Measurements from ENCODE around the gene SND1. TPM values are rescaled to one million over a fixed set of nuclear protein-coding genes. Genes with fewer than 3 reads are reported as not detected.

SND1 gene
- total RNA-seq, 4 donors from 2014 or later, result 64.3 to 77.0 (median 70.4) TPM

DNA sequence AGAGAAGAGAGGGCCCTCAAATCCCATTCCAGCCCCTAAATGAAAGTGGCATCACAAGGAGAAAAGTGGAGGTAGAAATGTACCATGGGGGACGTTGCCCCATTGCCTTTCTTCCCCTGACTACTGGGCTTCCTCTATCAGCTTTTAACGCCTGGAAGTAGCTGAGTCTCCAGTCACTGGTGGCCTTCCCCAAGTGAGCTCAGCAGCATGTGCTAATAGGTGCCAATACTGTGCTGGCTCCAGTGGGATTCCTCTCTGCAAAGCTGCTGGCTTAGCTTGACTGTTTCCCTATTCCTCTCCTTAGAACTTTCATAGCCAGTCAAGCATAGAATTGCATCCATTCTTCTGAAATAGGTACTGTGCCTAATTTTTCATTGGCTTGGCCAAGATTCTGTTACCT, 346.7 kb downstream of the SND1 start:
- WGBS, 2 donors (ENCODE audit: low coverage in 1 of 2), result 92% methylated on average over 2 of the region's 2 CpGs; no CpG with 5 or more reads in 1 of the 2 donors
- no peak for DNase-seq
- Histone ChIP-seq H3K9me3 (no peaks in the 10 kb centered on the region), H3K4me1 (peaks cover 0 to 9% (median 4%) of the 10 kb centered on the region in 4 donors), H3K36me3 (no peaks in the 10 kb centered on the region), H3K27ac (no peak overlapping the region), H3K4me3 (no peak overlapping the region), H3K27me3 (no peaks in the 10 kb centered on the region)
- in situ Hi-C loops (cut with MboI; ENCODE audit: low pct_ligation_motif_present in 1 of 4, low pct_unique_long_range_greater_than_20kb in 1 of 4, low sequenced_read_pairs in 3 of 4) (no loop called here), intact Hi-C loops (cut with DNase I; ENCODE audit: low total_unique reads) (no loop called here)
- TF ChIP-seq POLR2A (IDR thresholded peaks at IDR 0.05) (no peak), EP300 (IDR thresholded peaks at IDR 0.05; ENCODE audit: low read depth) (no peak), POLR2AphosphoS5 (IDR thresholded peaks at IDR 0.05) (no peak)
- TF ChIP-seq, protein P1, sequence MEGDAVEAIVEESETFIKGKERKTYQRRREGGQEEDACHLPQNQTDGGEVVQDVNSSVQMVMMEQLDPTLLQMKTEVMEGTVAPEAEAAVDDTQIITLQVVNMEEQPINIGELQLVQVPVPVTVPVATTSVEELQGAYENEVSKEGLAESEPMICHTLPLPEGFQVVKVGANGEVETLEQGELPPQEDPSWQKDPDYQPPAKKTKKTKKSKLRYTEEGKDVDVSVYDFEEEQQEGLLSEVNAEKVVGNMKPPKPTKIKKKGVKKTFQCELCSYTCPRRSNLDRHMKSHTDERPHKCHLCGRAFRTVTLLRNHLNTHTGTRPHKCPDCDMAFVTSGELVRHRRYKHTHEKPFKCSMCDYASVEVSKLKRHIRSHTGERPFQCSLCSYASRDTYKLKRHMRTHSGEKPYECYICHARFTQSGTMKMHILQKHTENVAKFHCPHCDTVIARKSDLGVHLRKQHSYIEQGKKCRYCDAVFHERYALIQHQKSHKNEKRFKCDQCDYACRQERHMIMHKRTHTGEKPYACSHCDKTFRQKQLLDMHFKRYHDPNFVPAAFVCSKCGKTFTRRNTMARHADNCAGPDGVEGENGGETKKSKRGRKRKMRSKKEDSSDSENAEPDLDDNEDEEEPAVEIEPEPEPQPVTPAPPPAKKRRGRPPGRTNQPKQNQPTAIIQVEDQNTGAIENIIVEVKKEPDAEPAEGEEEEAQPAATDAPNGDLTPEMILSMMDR (IDR thresholded peaks at IDR 0.05), result no peak

DNA sequence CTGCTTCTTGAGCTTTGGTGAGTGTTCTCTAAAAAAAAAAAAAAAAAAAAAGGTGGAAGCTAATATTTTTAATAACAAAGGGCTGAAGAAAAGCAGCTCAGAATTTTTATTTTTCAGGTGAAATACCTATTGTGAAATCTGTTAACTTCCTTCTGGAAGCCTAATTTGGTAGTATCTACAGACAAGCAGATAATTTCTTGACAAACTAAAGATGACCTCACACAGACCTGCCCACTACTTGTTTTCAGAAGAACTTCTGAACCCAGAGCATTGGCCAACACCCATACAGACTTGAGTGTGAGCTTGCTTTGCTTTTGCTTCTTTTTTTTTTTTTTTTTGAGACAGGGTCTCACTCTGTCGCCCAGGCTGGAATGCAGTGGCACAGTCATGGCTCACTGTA, 348.1 kb downstream of the SND1 start:
- in situ Hi-C loops (cut with MboI; ENCODE audit: low pct_ligation_motif_present in 1 of 4, low pct_unique_long_range_greater_than_20kb in 1 of 4, low sequenced_read_pairs in 3 of 4), result no loop called here
- WGBS, 2 donors (ENCODE audit: low coverage in 1 of 2), result 95 to 100% methylated on average over 1 of the region's 1 CpG
- H3K27me3 ChIP-seq, result no peaks in the 10 kb centered on the region
- H3K36me3 ChIP-seq, result no peaks in the 10 kb centered on the region
- H3K9me3 ChIP-seq, result no peaks in the 10 kb centered on the region
- no peak for TF ChIP-seq EP300 (IDR thresholded peaks at IDR 0.05; ENCODE audit: low read depth)
- no peak for TF ChIP-seq POLR2AphosphoS5 (IDR thresholded peaks at IDR 0.05)
- TF ChIP-seq POLR2A (IDR thresholded peaks at IDR 0.05), result no peak
- TF ChIP-seq, protein P1 (IDR thresholded peaks at IDR 0.05), result no peak
- intact Hi-C loops (cut with DNase I; ENCODE audit: low total_unique reads), result no loop called here
- H3K27ac ChIP-seq, result no peak overlapping the region
- DNase-seq, result no peak
- H3K4me1 ChIP-seq, result peaks cover 0 to 9% (median 4%) of the 10 kb centered on the region in 4 donors
- H3K4me3 ChIP-seq, result no peak overlapping the region

DNA sequence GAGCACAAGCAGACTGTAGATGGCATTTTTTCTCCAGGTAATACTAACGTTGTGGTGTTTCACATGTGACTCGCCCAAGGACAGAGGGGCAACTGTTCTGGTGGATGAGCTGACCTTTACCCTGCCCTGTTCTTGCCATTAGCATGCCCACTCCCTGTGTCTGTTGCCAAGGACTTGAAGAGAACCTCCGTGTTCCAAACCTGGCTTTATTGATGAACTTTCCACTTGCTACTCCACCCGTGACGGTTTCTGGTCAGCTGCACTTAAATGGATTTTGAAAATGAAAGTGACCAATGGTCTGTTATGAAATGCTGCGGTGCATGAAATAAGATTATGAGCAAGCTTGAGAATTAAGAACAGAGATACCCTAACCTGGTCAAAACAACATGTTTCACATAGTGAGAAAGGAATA, 348.9 kb downstream of the SND1 start:
- Histone ChIP-seq H3K4me3 (no peak overlapping the region), H3K36me3 (no peaks in the 10 kb centered on the region), H3K4me1 (peaks cover 0 to 4% (median under 1%) of the 10 kb centered on the region in 4 donors), H3K27ac (no peak overlapping the region), H3K27me3 (no peaks in the 10 kb centered on the region), H3K9me3 (no peaks in the 10 kb centered on the region)
- TF ChIP-seq POLR2AphosphoS5 (IDR thresholded peaks at IDR 0.05) (no peak), POLR2A (IDR thresholded peaks at IDR 0.05) (no peak), EP300 (IDR thresholded peaks at IDR 0.05; ENCODE audit: low read depth) (no peak)
- TF ChIP-seq, protein P1 (IDR thresholded peaks at IDR 0.05), result no peak
- no peak for DNase-seq
- intact Hi-C loops (cut with DNase I; ENCODE audit: low total_unique reads), result no loop called here
- in situ Hi-C loops (cut with MboI; ENCODE audit: low pct_ligation_motif_present in 1 of 4, low pct_unique_long_range_greater_than_20kb in 1 of 4, low sequenced_read_pairs in 3 of 4), result no loop called here
- WGBS, 2 donors (ENCODE audit: low coverage in 1 of 2), result 70 to 72% methylated on average over 6 of the region's 6 CpGs

DNA sequence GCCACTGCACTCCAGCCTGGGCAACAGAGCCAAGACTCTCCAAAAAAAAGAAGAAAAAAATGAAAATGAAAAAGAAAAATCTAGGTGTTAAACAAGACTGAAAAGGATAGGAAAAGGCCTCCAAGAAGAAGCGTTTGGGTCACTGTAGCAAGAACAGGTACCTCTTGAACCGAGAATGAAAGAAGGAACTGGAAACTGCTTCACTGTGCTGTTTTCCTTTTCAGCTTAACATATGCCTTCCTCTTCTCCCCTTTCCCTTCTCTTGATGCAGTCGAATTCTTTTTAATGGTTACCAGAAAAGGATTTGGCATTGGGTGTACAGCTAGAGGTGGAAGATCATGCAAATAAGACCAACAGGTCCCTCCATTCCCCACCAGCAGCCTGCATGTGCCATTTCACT, 351.2 kb downstream of the SND1 start:
- H3K9me3 ChIP-seq, result no peaks in the 10 kb centered on the region
- peaks cover 0 to 3% (median 0%) of the 10 kb centered on the region in 4 donors for H3K4me1 ChIP-seq
- WGBS, 2 donors (ENCODE audit: low coverage in 1 of 2), result 76 to 86% methylated on average over 3 of the region's 3 CpGs
- DNase-seq, result no peak
- in situ Hi-C loops (cut with MboI; ENCODE audit: low pct_ligation_motif_present in 1 of 4, low pct_unique_long_range_greater_than_20kb in 1 of 4, low sequenced_read_pairs in 3 of 4), result no loop called here
- H3K36me3 ChIP-seq, result no peaks in the 10 kb centered on the region
- H3K27ac ChIP-seq, result no peak overlapping the region
- intact Hi-C loops (cut with DNase I; ENCODE audit: low total_unique reads), result no loop called here
- H3K27me3 ChIP-seq, result no peaks in the 10 kb centered on the region
- no peak for TF ChIP-seq POLR2AphosphoS5 (IDR thresholded peaks at IDR 0.05)
- TF ChIP-seq, protein P1 (IDR thresholded peaks at IDR 0.05), result no peak
- TF ChIP-seq POLR2A (IDR thresholded peaks at IDR 0.05), result no peak
- no peak for TF ChIP-seq EP300 (IDR thresholded peaks at IDR 0.05; ENCODE audit: low read depth)
- H3K4me3 ChIP-seq, result no peak overlapping the region

All from transverse colon (tissue), 4 donors.